Esophagus muscularis mucosa (tissue), 4 donors: ENCODE results near the gene WDFY3. TPM values are rescaled to one million over a fixed set of nuclear protein-coding genes. Genes with fewer than 3 reads are reported as not detected.

Experiments used
- DNase-seq: peaks from one replicate; pipeline ENCODE4 v3.0.0-alpha.2; 2017; ENCODE audit errors: extremely low spot score
- H3K27ac ChIP-seq, 4 donors: fragments of 200-600 bp; sonication (generic); replicated peaks in 1 of 4; 1 replicate in 3 of 4; 2 replicates in 1 of 4; pipeline ENCODE4 v1.5.1; 2016 to 2019; ENCODE audit warnings: mild to moderate bottlenecking in 1 of 4
- H3K27me3 ChIP-seq, 4 donors: fragments of 200-600 bp; sonication (generic); one replicate each; pipeline versions ENCODE4 v1.5.1 to v1.6.0; 2016 to 2019
- H3K36me3 ChIP-seq, 4 donors: fragments of 200-600 bp; sonication (generic); one replicate each; pipeline ENCODE4 v1.5.1; 2016 to 2019
- H3K4me1 ChIP-seq, 4 donors: fragments of 200-600 bp; sonication (generic); one replicate each; pipeline ENCODE4 v1.5.1; 2016 to 2019
- H3K4me3 ChIP-seq, 4 donors: fragments of 200-600 bp; sonication (generic); 1 replicate in 2 of 4; 2 replicates in 2 of 4; pipeline ENCODE4 v1.5.1; 2016 to 2019; ENCODE audit warnings: mild to moderate bottlenecking in 4 of 4, moderate library complexity in 1 of 4
- H3K9me3 ChIP-seq, 4 donors: fragments of 200-600 bp; sonication (generic); 1 replicate in 3 of 4; 2 replicates in 1 of 4; pipeline ENCODE4 v1.5.1; 2016 to 2019
- EP300 ChIP-seq: sonication (generic); formaldehyde crosslinking; IDR thresholded peaks from one replicate; pipeline ENCODE4 v1.6.1; 2017; ENCODE audit warnings: antibody characterized with exemption
- POLR2A ChIP-seq: fragments of 450-650 bp; IDR thresholded peaks from one replicate; pipeline ENCODE4 v1.6.1; 2017; ENCODE audit warnings: antibody characterized with exemption, moderate library complexity, mild to moderate bottlenecking, low read depth
- POLR2AphosphoS5 ChIP-seq, 2 donors: sonication (generic); formaldehyde crosslinking; IDR thresholded peaks; one replicate each; pipeline ENCODE4 v1.6.1; 2017; ENCODE audit warnings: antibody characterized with exemption in 2 of 2
- WGBS: methylation state at CpG from one replicate; pipeline ENCODE4 v1.1.5; 2018; 5-methylcytosine and 5-hydroxymethylcytosine counted together
- intact Hi-C: fragments of 100-400 bp; cut with DNase I; formaldehyde crosslinking; loops from one replicate; pipeline ENCODE4 v1.15.1; 2023
- total RNA-seq, 4 donors: library from RNA; depleted of rRNA; stranded (reverse); fragments of >200 nt; gene quantifications; one replicate each; pipeline versions ENCODE4 v1.1.0 to v1.2.1, GENCODE V29; 2016
- TF ChIP-seq, protein P1 (sequence below), 3 experiments: fragments of 200-600 bp in 2 of 3; fragments of 450-650 bp in 1 of 3; sonication (generic) in 2 of 3; IDR thresholded peaks; one replicate each; pipeline ENCODE4 v1.5.1; 2017 to 2019; ENCODE audit warnings: antibody characterized with exemption in 3 of 3, mild to moderate bottlenecking in 2 of 3, moderate library complexity in 1 of 3

The WDFY3 gene
- total RNA-seq, 4 donors from 2014 or later, result 73.1 to 103 (median 100.0) TPM

DNA sequence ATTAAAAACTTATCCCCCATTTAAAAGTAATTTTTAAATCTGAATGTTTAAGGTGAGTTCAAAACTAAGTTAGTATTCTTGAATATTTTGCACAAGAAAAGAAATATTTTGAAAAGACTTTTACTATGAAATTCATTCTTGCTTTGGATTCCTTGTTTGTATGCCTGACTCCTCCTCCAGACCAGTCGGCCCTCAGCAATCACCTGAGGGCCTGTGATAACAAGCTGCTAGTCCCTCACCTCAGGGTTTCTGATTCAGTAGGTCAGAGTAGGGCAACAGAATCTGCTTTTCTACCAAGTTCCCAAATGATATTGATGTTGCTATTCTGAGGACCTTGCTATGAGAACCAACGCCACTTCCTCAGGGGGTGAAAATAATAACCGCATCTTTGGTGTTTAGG, 228.8 kb downstream of the WDFY3 start:
- no peaks in the 10 kb centered on the region for H3K4me1 ChIP-seq
- intact Hi-C loops, result no loop called here
- no peak for DNase-seq
- H3K9me3 ChIP-seq, result no peaks in the 10 kb centered on the region
- H3K4me3 ChIP-seq, result no peak overlapping the region
- H3K36me3 ChIP-seq, result peaks cover 27 to 98% (median 78%) of the 10 kb centered on the region in 4 donors
- H3K27me3 ChIP-seq, result no peaks in the 10 kb centered on the region
- no peak overlapping the region for H3K27ac ChIP-seq
- TF ChIP-seq EP300 (no peak), POLR2AphosphoS5 (IDR thresholded peaks at IDR 0.05) (no peak), POLR2A (no peak)
- TF ChIP-seq, protein P1, sequence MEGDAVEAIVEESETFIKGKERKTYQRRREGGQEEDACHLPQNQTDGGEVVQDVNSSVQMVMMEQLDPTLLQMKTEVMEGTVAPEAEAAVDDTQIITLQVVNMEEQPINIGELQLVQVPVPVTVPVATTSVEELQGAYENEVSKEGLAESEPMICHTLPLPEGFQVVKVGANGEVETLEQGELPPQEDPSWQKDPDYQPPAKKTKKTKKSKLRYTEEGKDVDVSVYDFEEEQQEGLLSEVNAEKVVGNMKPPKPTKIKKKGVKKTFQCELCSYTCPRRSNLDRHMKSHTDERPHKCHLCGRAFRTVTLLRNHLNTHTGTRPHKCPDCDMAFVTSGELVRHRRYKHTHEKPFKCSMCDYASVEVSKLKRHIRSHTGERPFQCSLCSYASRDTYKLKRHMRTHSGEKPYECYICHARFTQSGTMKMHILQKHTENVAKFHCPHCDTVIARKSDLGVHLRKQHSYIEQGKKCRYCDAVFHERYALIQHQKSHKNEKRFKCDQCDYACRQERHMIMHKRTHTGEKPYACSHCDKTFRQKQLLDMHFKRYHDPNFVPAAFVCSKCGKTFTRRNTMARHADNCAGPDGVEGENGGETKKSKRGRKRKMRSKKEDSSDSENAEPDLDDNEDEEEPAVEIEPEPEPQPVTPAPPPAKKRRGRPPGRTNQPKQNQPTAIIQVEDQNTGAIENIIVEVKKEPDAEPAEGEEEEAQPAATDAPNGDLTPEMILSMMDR (IDR thresholded peaks at IDR 0.05), result no peak
- 90% methylated on average over 3 of the region's 3 CpGs for WGBS

DNA sequence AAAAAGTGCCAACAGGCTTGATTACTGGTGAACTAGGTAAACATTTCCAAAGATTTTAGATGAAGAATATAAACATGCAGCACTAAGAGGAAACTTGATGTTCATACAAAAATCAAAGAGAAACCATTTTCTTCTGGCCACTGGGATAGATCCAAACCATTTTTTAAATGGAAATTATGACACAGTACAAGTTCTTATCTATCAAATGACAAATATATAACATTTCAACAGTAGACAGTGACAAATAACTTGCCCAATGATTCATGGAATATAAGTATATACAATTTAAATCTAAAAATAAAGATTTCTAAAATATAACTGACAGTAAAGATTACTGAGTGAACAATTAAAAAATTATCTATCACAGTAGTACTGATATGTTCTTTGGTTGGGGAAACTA, 232.5 kb downstream of the WDFY3 start:
- Histone ChIP-seq H3K36me3 (peaks cover 25 to 84% (median 56%) of the 10 kb centered on the region in 4 donors), H3K27ac (no peak overlapping the region), H3K4me3 (no peak overlapping the region), H3K27me3 (no peaks in the 10 kb centered on the region), H3K9me3 (no peaks in the 10 kb centered on the region), H3K4me1 (no peaks in the 10 kb centered on the region)
- DNase-seq, result no peak
- TF ChIP-seq, protein P1 (IDR thresholded peaks at IDR 0.05), result no peak
- TF ChIP-seq POLR2A (no peak), EP300 (no peak), POLR2AphosphoS5 (IDR thresholded peaks at IDR 0.05) (no peak)
- intact Hi-C loops, result no loop called here

DNA sequence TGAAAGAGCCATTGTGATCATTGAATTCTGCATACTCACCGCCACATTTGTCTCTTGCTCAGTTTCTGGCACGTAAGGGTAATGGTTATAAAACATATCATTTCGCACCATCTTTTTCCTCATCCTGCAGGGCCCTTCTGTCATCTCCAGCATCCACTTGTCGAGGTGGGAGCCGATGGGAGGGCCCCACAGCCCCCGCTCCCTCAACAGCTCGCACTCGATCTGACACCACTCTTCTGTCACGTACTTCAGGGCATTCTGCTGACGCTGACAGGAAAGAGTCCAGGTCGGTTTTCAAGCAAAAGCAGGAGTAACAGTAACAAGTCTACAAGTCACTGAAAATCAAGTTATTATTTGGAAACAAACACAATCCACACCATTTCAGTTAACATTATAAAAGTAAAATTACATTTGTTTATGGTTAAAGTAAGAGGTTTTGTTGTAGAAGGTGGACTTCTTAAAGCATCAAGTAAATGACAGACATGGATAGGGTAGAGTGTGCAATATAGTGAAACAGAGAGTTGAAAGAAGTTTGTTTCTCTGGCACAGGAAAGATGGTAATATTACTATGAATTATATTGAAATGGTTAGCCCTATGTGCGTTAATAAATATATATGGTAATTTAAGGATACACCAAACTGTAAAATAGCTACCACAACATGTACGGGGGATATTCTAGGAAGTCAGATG, 233.0 kb downstream of the WDFY3 start:
- 89% methylated on average over 13 of the region's 13 CpGs for WGBS
- TF ChIP-seq, protein P1 (IDR thresholded peaks at IDR 0.05), result no peak
- TF ChIP-seq POLR2AphosphoS5 (IDR thresholded peaks at IDR 0.05) (no peak), POLR2A (no peak), EP300 (no peak)

DNA sequence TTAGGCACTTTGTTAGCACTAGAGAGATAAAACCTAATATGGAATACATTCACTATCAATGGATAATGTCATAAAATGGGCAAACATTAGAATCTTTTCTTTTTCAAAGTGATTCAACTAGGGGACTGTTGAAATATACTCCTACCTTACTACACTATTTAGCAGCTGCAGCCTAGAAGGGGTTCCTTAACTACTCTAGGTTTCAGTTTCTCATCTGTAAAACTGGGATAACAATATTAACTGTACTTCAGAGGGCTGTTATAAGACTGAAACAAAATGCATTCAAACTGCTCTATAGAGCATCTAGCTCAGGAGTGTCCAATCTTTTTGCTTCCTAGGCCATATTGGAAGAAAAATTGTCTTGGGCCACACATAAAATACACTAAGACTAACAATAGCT, 236.1 kb downstream of the WDFY3 start:
- no peak for DNase-seq
- Histone ChIP-seq H3K9me3 (no peaks in the 10 kb centered on the region), H3K4me3 (no peak overlapping the region), H3K27me3 (no peaks in the 10 kb centered on the region), H3K36me3 (peaks cover 4 to 48% (median 26%) of the 10 kb centered on the region in 4 donors), H3K4me1 (no peaks in the 10 kb centered on the region), H3K27ac (no peak overlapping the region)
- TF ChIP-seq POLR2A, result no peak
- no peak for TF ChIP-seq EP300
- TF ChIP-seq, protein P1 (IDR thresholded peaks at IDR 0.05), result no peak
- TF ChIP-seq POLR2AphosphoS5 (IDR thresholded peaks at IDR 0.05), result no peak
- intact Hi-C loops, result no loop called here

More for the DNA sequence above, 233.0 kb downstream of the WDFY3 start:
- H3K27ac ChIP-seq, result no peak overlapping the region
- no peaks in the 10 kb centered on the region for H3K9me3 ChIP-seq
- no peak overlapping the region for H3K4me3 ChIP-seq
- H3K4me1 ChIP-seq, result no peaks in the 10 kb centered on the region
- no peaks in the 10 kb centered on the region for H3K27me3 ChIP-seq
- no peak for DNase-seq
- intact Hi-C loops, result no loop called here
- H3K36me3 ChIP-seq, result peaks cover 21 to 79% (median 51%) of the 10 kb centered on the region in 4 donors

DNA sequence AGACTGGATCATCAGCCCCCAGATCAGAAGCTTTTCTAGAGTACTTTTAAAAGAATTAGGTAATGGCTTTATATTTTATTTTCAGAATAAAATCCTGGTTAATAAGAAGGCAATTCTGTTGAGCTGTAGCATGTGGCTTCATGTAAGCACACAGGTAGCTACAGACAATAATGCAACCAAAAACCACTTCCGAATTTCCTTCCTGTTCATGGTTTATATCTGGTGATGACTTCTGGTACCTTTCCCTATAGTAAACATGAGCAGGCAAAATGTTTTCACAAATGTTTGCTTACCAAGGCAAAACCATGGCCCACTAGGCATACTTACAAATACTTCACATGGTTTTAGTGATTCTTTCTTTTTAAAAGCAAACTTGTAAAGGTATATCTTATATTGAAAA, 239.0 kb downstream of the WDFY3 start:
- Histone ChIP-seq H3K4me1 (no peaks in the 10 kb centered on the region), H3K27ac (no peak overlapping the region), H3K36me3 (peaks cover 5 to 48% (median 19%) of the 10 kb centered on the region in 4 donors), H3K9me3 (no peaks in the 10 kb centered on the region), H3K4me3 (no peak overlapping the region), H3K27me3 (no peaks in the 10 kb centered on the region)
- TF ChIP-seq, protein P1 (IDR thresholded peaks at IDR 0.05), result no peak
- TF ChIP-seq POLR2AphosphoS5 (IDR thresholded peaks at IDR 0.05) (no peak), EP300 (no peak), POLR2A (no peak)
- no peak for DNase-seq
- 93% methylated on average over 1 of the region's 1 CpG for WGBS
- intact Hi-C loops, result no loop called here
